HepG2 (cell line): ENCODE results near the gene CBFA2T2. TPM values are rescaled to one million over a fixed set of nuclear protein-coding genes. Genes with fewer than 3 reads are reported as not detected.
A peak's percentile ranks its signal among the peaks of the same experiment; 100 is the strongest.

Experiments
- ATAC-seq: fragments of 200-7000 bp; cut with Tn5 transposase; 3 replicates; pipeline ENCODE4 v1.9.1; 2020; ENCODE audit warnings: mild to moderate bottlenecking, moderate library complexity
- BruUV-seq: library from RNA; stranded (reverse); fragments of 400-500 nt; replicated peaks from 2 replicates; lab custom pipeline; 2021; lab: Mats Ljungman, UMichigan
- CTCF ChIA-PET: fragments of 300-600 bp; formaldehyde crosslinking; extraction: SDS; loops from one replicate; lab custom pipeline; 2021; ENCODE audit warnings: low total read pairs, inconsistent platforms, low intra/inter-chr PET ratio; lab: Yijun Ruan, JAX
- POLR2A ChIA-PET: fragments of 350-600 bp; sonication (Branson Sonifier 250); formaldehyde crosslinking; loops from one replicate; lab custom pipeline; 2020; ENCODE audit warnings: antibody characterized with exemption, inconsistent platforms; lab: Yijun Ruan, JAX
- DNase-seq: peaks from one replicate; pipeline ENCODE4 v3.0.0-alpha.2; 2015; ENCODE audit warnings: low spot score
- FAIRE-seq: peaks from 3 replicates; lab custom pipeline; 2011; peaks lifted over from hg19 to GRCh38; lab: Jason Lieb, UNC
- H2AFZ ChIP-seq: one replicate; pipeline ENCODE4 v1.6.1; 2011; ENCODE audit warnings: low read length, inconsistent platforms
- H3K27ac ChIP-seq: fragments of 300-600 bp; 3 replicates; pipeline ENCODE4 v1.8.0; 2011; ENCODE audit warnings: mixed run types, mild to moderate bottlenecking, mixed read lengths, low read length, inconsistent platforms; ENCODE audit not compliant: insufficient read depth; ENCODE audit errors: extremely low read length
- H3K27me3 ChIP-seq, 2 experiments: fragments of 200-600 bp in 1 of 2; 2 replicates in 1 of 2; 3 replicates in 1 of 2; pipeline versions ENCODE4 v1.6.0 to v1.8.0; 2011; ENCODE audit warnings: low read length in 2 of 2, mild to moderate bottlenecking in 2 of 2, moderate library complexity in 2 of 2, inconsistent platforms in 1 of 2; ENCODE audit not compliant: insufficient read depth in 2 of 2, control insufficient read depth in 1 of 2
- H3K36me3 ChIP-seq, 2 experiments: fragments of 200-600 bp in 1 of 2; replicated peaks in 1 of 2; 2 replicates in 1 of 2; 3 replicates in 1 of 2; pipeline versions ENCODE4 v1.5.1 to v1.8.0; 2011; ENCODE audit warnings: low read length in 2 of 2, inconsistent platforms in 1 of 2; ENCODE audit not compliant: insufficient read depth in 2 of 2, control insufficient read depth in 1 of 2
- H3K4me1 ChIP-seq: 2 replicates; pipeline ENCODE4 v1.5.1; 2012; ENCODE audit warnings: low read length, inconsistent platforms; ENCODE audit not compliant: insufficient read depth
- H3K4me2 ChIP-seq: 2 replicates; pipeline ENCODE4 v1.6.0; 2011; ENCODE audit warnings: low read depth, low read length, inconsistent platforms
- H3K4me3 ChIP-seq, 3 experiments: fragments of 200-600 bp in 1 of 3; sonication (generic), shearing (Covaris generic) in 1 of 3; replicated peaks in 1 of 3; 2 replicates each; pipeline ENCODE4 v1.5.1; 2011 to 2016; ENCODE audit warnings: low read length in 3 of 3, inconsistent platforms in 2 of 3, low read depth in 2 of 3, mild to moderate bottlenecking in 2 of 3, control low read depth in 1 of 3, mixed read lengths in 1 of 3; ENCODE audit not compliant: insufficient read depth in 1 of 3
- H3K79me2 ChIP-seq: one replicate; pipeline ENCODE4 v1.6.1; 2011; ENCODE audit warnings: low read length, inconsistent platforms; ENCODE audit not compliant: insufficient read depth
- H3K9ac ChIP-seq: 2 replicates; pipeline ENCODE4 v1.6.0; 2011; ENCODE audit warnings: mild to moderate bottlenecking, low read depth, low read length, inconsistent platforms; ENCODE audit not compliant: insufficient read depth
- H3K9me3 ChIP-seq: 2 replicates; pipeline ENCODE4 v1.5.1; 2012; ENCODE audit warnings: mild to moderate bottlenecking, low read length
- H4K20me1 ChIP-seq: 2 replicates; pipeline ENCODE4 v1.6.0; 2011; ENCODE audit warnings: inconsistent platforms, mild to moderate bottlenecking, low read length, moderate library complexity; ENCODE audit not compliant: insufficient read depth
- AKAP8 ChIP-seq: sonication (generic); formaldehyde crosslinking; IDR thresholded peaks from 2 replicates; pipeline ENCODE4 v1.5.1; 2020; ENCODE audit warnings: mild to moderate bottlenecking, missing genetic modification reagents
- JUND ChIP-seq: sonication (generic); formaldehyde crosslinking; IDR thresholded peaks from 2 replicates; pipeline ENCODE4 v1.8.0; 2022; ENCODE audit warnings: mild to moderate bottlenecking, missing genetic modification reagents
- NONO ChIP-seq, 2 experiments: fragments of 450-650 bp in 1 of 2; sonication (generic) in 1 of 2; formaldehyde crosslinking in 1 of 2; IDR thresholded peaks in 1 of 2; conservative IDR thresholded peaks in 1 of 2; 2 replicates each; pipeline versions ENCODE4 v1.6.1 to v1.8.0; 2017 to 2022; ENCODE audit warnings: mild to moderate bottlenecking in 1 of 2, missing genetic modification reagents in 1 of 2, moderate library complexity in 1 of 2
- NR2F2 ChIP-seq: IDR thresholded peaks from 2 replicates; pipeline ENCODE4 v1.6.1; 2012; ENCODE audit warnings: low read depth, inconsistent platforms, borderline replicate concordance
- PHF20 ChIP-seq: sonication (generic); formaldehyde crosslinking; IDR thresholded peaks from 2 replicates; pipeline ENCODE4 v1.5.0; 2020; ENCODE audit warnings: mild to moderate bottlenecking, missing genetic modification reagents
- POLR2G ChIP-seq: fragments of 200-400 bp; formaldehyde crosslinking; IDR thresholded peaks from 2 replicates; pipeline ENCODE4 v1.6.1; 2018; ENCODE audit warnings: mild to moderate bottlenecking, low read depth, low read length, moderate library complexity
- SAFB2 ChIP-seq: sonication (generic); formaldehyde crosslinking; IDR thresholded peaks from 2 replicates; pipeline ENCODE4 v1.5.1; 2020; ENCODE audit warnings: missing genetic modification reagents, low read depth, mild to moderate bottlenecking, borderline replicate concordance
- SALL2 ChIP-seq: sonication (generic); formaldehyde crosslinking; IDR thresholded peaks from 2 replicates; pipeline ENCODE4 v1.8.1; 2023; ENCODE audit warnings: mild to moderate bottlenecking, missing genetic modification reagents, inconsistent platforms
- SSRP1 ChIP-seq: IDR thresholded peaks from 2 replicates; pipeline ENCODE4 v1.6.1; 2016; ENCODE audit warnings: control low read depth
- THAP11 ChIP-seq: IDR thresholded peaks from 2 replicates; pipeline ENCODE4 v1.6.1; 2016; ENCODE audit warnings: missing biosample characterization, missing genetic modification reagents
- ZBTB38 ChIP-seq: sonication (generic); formaldehyde crosslinking; IDR thresholded peaks from 2 replicates; pipeline ENCODE4 v1.5.1; 2020; ENCODE audit warnings: mild to moderate bottlenecking, missing genetic modification reagents
- ZFAT ChIP-seq: sonication (generic); formaldehyde crosslinking; conservative IDR thresholded peaks from 2 replicates; pipeline ENCODE4 v1.8.1; 2023; ENCODE audit warnings: missing genetic modification reagents, inconsistent platforms
- ZFP36 ChIP-seq: fragments of 150-350 bp; IDR thresholded peaks from 2 replicates; pipeline ENCODE4 v1.6.1; 2018; ENCODE audit warnings: borderline replicate concordance, low read length, low read depth; ENCODE audit not compliant: partially characterized antibody
- ZMAT3 ChIP-seq: sonication (generic); formaldehyde crosslinking; conservative IDR thresholded peaks from 2 replicates; pipeline ENCODE4 v1.7.0; 2021; ENCODE audit warnings: missing genetic modification reagents
- ZNF501 ChIP-seq: sonication (generic); formaldehyde crosslinking; IDR thresholded peaks from 2 replicates; pipeline ENCODE4 v1.5.1; 2020; ENCODE audit warnings: mild to moderate bottlenecking, moderate library complexity, missing genetic modification reagents
- WGBS: methylation state at CpG from one replicate; pipeline ENCODE4 v1.1.6; 2017; ENCODE audit warnings: low lambda C conversion rate; 5-methylcytosine and 5-hydroxymethylcytosine counted together
- in situ Hi-C: cut with HindIII; loops from 2 replicates; pipeline ENCODE4 v1.10.0; 2017; ENCODE audit warnings: low pct_unique_long_range_greater_than_20kb; ENCODE audit not compliant: extremely low pct_ligation_motif_present
- intact Hi-C: fragments of 100-400 bp; cut with micrococcal nuclease; formaldehyde crosslinking; loops from one replicate; pipeline ENCODE4 v1.10.0; 2022; ENCODE audit not compliant: unreplicated experiment
- polyA plus RNA-seq, 8 experiments: library from polyadenylated mRNA; depleted of rRNA in 3 of 8; stranded (reverse) in 7 of 8; unstranded in 1 of 8; fragments of >200 nt; fragmentation: Illumina TruSeq in 4 of 8; extraction: Trizol in 4 of 8; gene quantifications; 2 replicates each; pipeline versions ENCODE4 v1.2.1 to v1.2.3, GENCODE V29; 2011 to 2016; ENCODE audit warnings: low read depth in 4 of 8, missing spikeins in 1 of 8, mixed read lengths in 1 of 8; ENCODE audit not compliant: insufficient read depth in 1 of 8
- total RNA-seq, 5 experiments: library from RNA; depleted of rRNA; stranded (reverse); fragments of >200 nt; fragmentation: Illumina TruSeq; extraction: Trizol; gene quantifications; 2 replicates each; pipeline ENCODE4 v1.2.3, GENCODE V29; 2016; ENCODE audit warnings: low read depth in 1 of 5
- TF ChIP-seq, protein P1 (sequence below): IDR thresholded peaks from 2 replicates; pipeline ENCODE4 v1.6.1; 2012; ENCODE audit warnings: inconsistent platforms
- TF ChIP-seq, protein P2 (sequence below): sonication (generic); formaldehyde crosslinking; IDR thresholded peaks from 2 replicates; pipeline ENCODE4 v1.5.0; 2020; ENCODE audit warnings: missing genetic modification reagents
- TF ChIP-seq, protein P3 (sequence below): sonication (generic); formaldehyde crosslinking; IDR thresholded peaks from 2 replicates; pipeline ENCODE4 v1.8.0; 2022; ENCODE audit warnings: missing genetic modification reagents, mild to moderate bottlenecking, borderline replicate concordance

Gene CBFA2T2
- total and polyA plus RNA-seq, 2 of the 13 experiments (the other 11 are each of a cell fraction or from before 2014, with no cell fraction given), result 6.3 to 21.2 TPM

DNA sequence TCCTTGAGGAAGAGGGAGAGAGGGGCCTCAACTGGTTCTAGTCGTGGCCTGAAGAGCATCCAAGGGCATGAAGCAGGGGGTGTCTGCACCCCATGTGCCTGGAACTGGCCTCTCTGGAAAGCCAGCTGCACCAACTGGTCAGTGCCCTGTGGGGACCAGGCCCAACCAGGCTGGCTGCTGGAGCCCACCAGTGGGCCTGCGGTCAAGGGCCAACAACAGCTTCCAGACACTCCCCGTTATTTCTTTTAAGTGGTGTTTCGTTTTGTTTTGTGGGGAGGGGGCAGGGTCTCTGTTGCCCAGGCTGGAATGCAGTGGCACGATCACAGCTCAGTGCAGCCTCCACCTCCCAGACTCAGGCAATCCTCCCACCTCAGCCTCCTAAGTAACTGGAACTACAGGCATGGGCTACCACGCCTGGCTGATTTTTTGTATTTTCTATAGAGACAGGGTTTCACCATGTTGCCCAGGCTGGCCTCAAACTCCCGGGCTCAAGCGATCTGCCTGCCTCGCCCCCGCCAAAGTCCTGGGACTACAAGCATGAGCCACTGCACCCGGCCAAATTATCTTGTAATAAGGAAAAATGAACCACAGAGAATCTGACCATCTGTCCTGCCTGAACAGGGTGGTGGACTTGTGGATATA is 160.3 kb downstream of the CBFA2T2 start (continued):
- no peak for TF ChIP-seq SALL2
- TF ChIP-seq NR2F2, result no peak

DNA sequence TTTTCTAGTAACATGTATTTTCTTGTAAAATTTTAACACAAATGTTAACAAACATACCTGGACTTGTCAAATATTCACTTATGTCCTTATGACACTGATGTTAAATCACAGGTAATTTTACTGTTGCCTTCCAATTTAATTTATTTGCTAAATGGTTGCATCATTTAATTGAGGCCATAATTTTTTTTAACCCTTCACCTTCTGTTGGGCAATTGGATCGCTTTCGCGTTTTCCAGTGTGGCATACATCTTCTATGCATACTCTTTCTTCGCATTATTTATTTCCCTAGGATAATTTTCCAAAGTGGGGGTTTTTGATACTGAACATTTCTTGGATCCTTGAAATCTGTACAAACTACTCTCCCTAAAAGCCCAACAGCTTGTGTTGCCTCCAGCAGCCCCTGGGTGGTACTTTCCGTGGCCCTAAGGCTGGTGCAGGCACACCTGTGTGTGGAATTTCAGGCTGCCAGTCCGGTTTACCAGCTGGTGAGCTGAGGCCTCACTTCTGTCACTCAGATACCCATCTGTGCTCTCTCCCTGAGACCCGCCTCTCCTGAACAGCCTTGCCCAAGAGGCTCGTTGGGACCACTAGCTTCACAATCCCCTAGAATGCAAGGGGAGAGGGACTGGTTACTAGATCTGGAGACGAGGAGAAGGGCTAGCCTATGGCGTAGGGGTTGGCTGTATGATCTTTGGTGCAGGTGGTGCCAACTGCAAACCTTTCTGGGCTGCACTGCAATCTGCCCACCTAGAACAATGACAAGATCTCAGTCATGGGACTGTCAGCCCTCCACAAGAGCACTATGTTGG is 161.1 kb downstream of the CBFA2T2 start:
- WGBS, result 70% methylated on average over 10 of the region's 10 CpGs
- ChIA-PET POLR2A (interaction anchor here (0.8 to 2.2 kb wide), 2 partner anchors 12 to 207 kb away, joined by 3 to 8 read pairs; partner anchors contain the start of gene SNTA1), CTCF (interaction anchor here (4.7 kb wide), 1 partner anchor 193 kb away, joined by 53 read pairs; no protein-coding TSS in a partner anchor)
- Histone ChIP-seq H3K4me1 (peaks cover 37% of the 10 kb centered on the region), H3K9me3 (no peaks in the 10 kb centered on the region), H2AFZ (no peak overlapping the region), H3K36me3 (peaks cover 1 to 2% of the 10 kb centered on the region in 2 experiments; a peak in 1 of 5 replicates), H3K4me3 (no peak overlapping the region), H3K27ac (no peak overlapping the region), H4K20me1 (no peaks in the 10 kb centered on the region; the same call in 1 of the 2 replicates), H3K9ac (no peak overlapping the region), H3K4me2 (no peak overlapping the region), H3K27me3 (no peaks in the 10 kb centered on the region), H3K79me2 (no peaks in the 10 kb centered on the region)
- ATAC-seq (no peak), FAIRE-seq (no peak), DNase-seq (no peak)
- BruUV-seq, result no TSS peak
- in situ Hi-C loops, result loop anchor here (5.0 kb wide), 1 partner anchor 189 kb away; no protein-coding TSS in a partner anchor
- intact Hi-C loops, result loop anchor here (5.0 kb wide), 1 partner anchor 134 kb away; no protein-coding TSS in a partner anchor
- TF ChIP-seq, protein P1, sequence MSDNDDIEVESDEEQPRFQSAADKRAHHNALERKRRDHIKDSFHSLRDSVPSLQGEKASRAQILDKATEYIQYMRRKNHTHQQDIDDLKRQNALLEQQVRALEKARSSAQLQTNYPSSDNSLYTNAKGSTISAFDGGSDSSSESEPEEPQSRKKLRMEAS, result no peak
- TF ChIP-seq NONO (IDR thresholded peaks at IDR 0.05), result no peak
- 0 out of 2 replicates have a peak, but pooled peaks have one; percentile 26 for TF ChIP-seq NONO (CRISPR knock-in tag; conservative IDR thresholded peaks at IDR 0.05)
- no peak for TF ChIP-seq ZFAT (CRISPR knock-in tag)
- TF ChIP-seq THAP11, result no peak
- peak; percentile 88 for TF ChIP-seq AKAP8 (CRISPR knock-in tag)
- TF ChIP-seq POLR2G, result peak; percentile 67; the same call in 1 of the 2 replicates
- TF ChIP-seq, protein P2, sequence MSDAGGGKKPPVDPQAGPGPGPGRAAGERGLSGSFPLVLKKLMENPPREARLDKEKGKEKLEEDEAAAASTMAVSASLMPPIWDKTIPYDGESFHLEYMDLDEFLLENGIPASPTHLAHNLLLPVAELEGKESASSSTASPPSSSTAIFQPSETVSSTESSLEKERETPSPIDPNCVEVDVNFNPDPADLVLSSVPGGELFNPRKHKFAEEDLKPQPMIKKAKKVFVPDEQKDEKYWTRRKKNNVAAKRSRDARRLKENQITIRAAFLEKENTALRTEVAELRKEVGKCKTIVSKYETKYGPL (CRISPR knock-in tag), result no peak
- peak; percentile 95; the same call in 1 of the 2 replicates for TF ChIP-seq SSRP1 (CRISPR knock-in tag)
- TF ChIP-seq ZNF501 (CRISPR knock-in tag), result peak; percentile 23; the same call in 1 of the 2 replicates
- 0 out of 2 replicates have a peak, but pooled peaks have one; percentile 29 for TF ChIP-seq ZMAT3 (CRISPR knock-in tag)
- TF ChIP-seq, protein P3, sequence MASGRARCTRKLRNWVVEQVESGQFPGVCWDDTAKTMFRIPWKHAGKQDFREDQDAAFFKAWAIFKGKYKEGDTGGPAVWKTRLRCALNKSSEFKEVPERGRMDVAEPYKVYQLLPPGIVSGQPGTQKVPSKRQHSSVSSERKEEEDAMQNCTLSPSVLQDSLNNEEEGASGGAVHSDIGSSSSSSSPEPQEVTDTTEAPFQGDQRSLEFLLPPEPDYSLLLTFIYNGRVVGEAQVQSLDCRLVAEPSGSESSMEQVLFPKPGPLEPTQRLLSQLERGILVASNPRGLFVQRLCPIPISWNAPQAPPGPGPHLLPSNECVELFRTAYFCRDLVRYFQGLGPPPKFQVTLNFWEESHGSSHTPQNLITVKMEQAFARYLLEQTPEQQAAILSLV (CRISPR knock-in tag), result 0 out of 2 replicates have a peak, but pooled peaks have one; percentile 34
- TF ChIP-seq PHF20, result no peak
- 0 out of 2 replicates have a peak, but pooled peaks have one; percentile 72 for TF ChIP-seq SAFB2
- TF ChIP-seq ZFP36, result no peak
- TF ChIP-seq ZBTB38 (CRISPR knock-in tag), result 0 out of 2 replicates have a peak, but pooled peaks have one; percentile 21
- TF ChIP-seq JUND (CRISPR knock-in tag), result no peak
